Ovary (tissue), 3 donors: Measurements from ENCODE around the gene BHLHE23.

Experiments used
- POLR2A ChIP-seq: fragments of 450-650 bp; IDR thresholded peaks from one replicate; pipeline ENCODE4 v1.6.1; 2017; ENCODE audit warnings: antibody characterized with exemption, mild to moderate bottlenecking, moderate library complexity
- TF ChIP-seq, protein P1 (sequence below), 3 donors: fragments of 450-650 bp in 2 of 3; fragments of 200-600 bp in 1 of 3; IDR thresholded peaks; one replicate each; pipeline versions ENCODE4 v1.5.1 to v1.8.0; 2016 to 2022; ENCODE audit warnings: antibody characterized with exemption in 3 of 3, mild to moderate bottlenecking in 1 of 3
- donor health status: DM: no; HTN: no; CAD: no.

DNA sequence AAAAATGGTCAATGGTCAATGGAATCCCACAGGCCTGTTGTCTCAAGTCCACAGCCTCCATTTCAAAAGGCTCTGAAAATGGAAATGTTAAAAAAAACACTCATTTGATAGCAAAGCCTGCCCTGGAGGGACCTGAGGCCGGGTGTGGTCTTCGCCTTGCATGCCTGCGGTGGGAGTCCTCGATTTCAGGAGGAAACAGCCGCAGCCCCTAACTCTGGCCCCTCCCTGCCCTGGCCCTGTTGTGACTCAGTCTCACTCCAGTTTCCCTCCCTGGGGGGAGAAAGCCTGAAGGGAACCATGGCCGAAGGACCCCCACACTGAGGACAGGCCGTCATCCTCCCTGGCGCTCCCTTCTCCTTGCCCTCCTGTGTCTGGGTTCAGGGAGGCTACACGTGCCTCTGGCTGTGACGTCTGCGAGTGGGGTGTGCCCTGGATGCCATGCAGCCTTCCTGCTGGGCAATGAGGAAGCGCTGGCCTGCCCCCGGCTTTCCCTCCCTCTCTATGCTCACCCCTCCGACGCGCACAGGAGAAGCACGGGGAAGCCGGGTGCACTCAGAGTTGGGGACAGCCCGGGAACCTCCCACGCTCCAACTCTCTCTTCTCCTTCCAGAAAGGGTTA, 9.2 kb downstream of the BHLHE23 start:
- TF ChIP-seq, protein P1, sequence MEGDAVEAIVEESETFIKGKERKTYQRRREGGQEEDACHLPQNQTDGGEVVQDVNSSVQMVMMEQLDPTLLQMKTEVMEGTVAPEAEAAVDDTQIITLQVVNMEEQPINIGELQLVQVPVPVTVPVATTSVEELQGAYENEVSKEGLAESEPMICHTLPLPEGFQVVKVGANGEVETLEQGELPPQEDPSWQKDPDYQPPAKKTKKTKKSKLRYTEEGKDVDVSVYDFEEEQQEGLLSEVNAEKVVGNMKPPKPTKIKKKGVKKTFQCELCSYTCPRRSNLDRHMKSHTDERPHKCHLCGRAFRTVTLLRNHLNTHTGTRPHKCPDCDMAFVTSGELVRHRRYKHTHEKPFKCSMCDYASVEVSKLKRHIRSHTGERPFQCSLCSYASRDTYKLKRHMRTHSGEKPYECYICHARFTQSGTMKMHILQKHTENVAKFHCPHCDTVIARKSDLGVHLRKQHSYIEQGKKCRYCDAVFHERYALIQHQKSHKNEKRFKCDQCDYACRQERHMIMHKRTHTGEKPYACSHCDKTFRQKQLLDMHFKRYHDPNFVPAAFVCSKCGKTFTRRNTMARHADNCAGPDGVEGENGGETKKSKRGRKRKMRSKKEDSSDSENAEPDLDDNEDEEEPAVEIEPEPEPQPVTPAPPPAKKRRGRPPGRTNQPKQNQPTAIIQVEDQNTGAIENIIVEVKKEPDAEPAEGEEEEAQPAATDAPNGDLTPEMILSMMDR (IDR thresholded peaks at IDR 0.05) = no peak
- no peak for TF ChIP-seq POLR2A
